Measurements from ENCODE around the gene ITGA8.
"Not testable (repeated sequence)": the region's sequence is repeated elsewhere in the genome, so short reads cannot be mapped to it uniquely, and the experiment has no call there.

The ITGA8 gene

GRCh38 chr10:15570738-15571339 is 148.9 kb downstream of the ITGA8 start:
- CTCF ChIA-PET: no interaction called here
- POLR2A ChIA-PET: no interaction called here
- no peak for DNase-seq (ENCODE audit: extremely low spot score)
- no peak for TF ChIP-seq CTCF (IDR thresholded peaks at IDR 0.05; ENCODE audit: control extremely low read depth, extremely low read depth, low read depth, missing control alignments)

- ChIA-PET POLR2A (no interaction called here), CTCF (interaction anchor here (1.6 kb wide), 1 partner anchor 25 kb away, joined by 3 read pairs; no protein-coding TSS in a partner anchor)
- TF ChIP-seq CTCF (IDR thresholded peaks at IDR 0.05; ENCODE audit: control extremely low read depth, extremely low read depth, low read depth, missing control alignments): no peak
- no peak for DNase-seq (ENCODE audit: extremely low spot score)
These were observed 151.8 kb downstream of the ITGA8 start for GRCh38 chr10:15567952-15568351.

GRCh38 chr10:15563246-15563645 is 156.5 kb downstream of the ITGA8 start:
- ChIA-PET POLR2A (no interaction called here), CTCF (interaction anchor here (1.2 to 1.4 kb wide), 3 partner anchors 12 to 88 kb away, joined by 3 to 4 read pairs (median 3); no protein-coding TSS in a partner anchor)
- DNase-seq (ENCODE audit: extremely low spot score): no peak
- TF ChIP-seq CTCF (IDR thresholded peaks at IDR 0.05; ENCODE audit: control extremely low read depth, extremely low read depth, low read depth, missing control alignments): no peak

GRCh38 chr10:15562578-15562977 is 157.1 kb downstream of the ITGA8 start:
- POLR2A ChIA-PET: no interaction called here
- DNase-seq (ENCODE audit: extremely low spot score): no peak
- CTCF ChIA-PET: interaction anchor here (1.2 to 1.4 kb wide), 3 partner anchors 13 to 89 kb away, joined by 3 to 4 read pairs (median 3); no protein-coding TSS in a partner anchor
- TF ChIP-seq CTCF (IDR thresholded peaks at IDR 0.05; ENCODE audit: control extremely low read depth, extremely low read depth, low read depth, missing control alignments): no peak

- ChIA-PET CTCF (no interaction called here), POLR2A (no interaction called here)
- no peak for DNase-seq (ENCODE audit: extremely low spot score)
- TF ChIP-seq CTCF (IDR thresholded peaks at IDR 0.05; ENCODE audit: control extremely low read depth, extremely low read depth, low read depth, missing control alignments): no peak
These were observed 157.6 kb downstream of the ITGA8 start for GRCh38 chr10:15562116-15562515.

- CTCF ChIA-PET: interaction anchor here (1.4 kb wide), 1 partner anchor 13 kb away, joined by 4 read pairs; no protein-coding TSS in a partner anchor
- DNase-seq (ENCODE audit: extremely low spot score): no peak
- POLR2A ChIA-PET: no interaction called here
These were observed 161.6 kb downstream of the ITGA8 start for GRCh38 chr10:15558136-15558535.

GRCh38 chr10:15557168-15557567 is 162.6 kb downstream of the ITGA8 start:
- DNase-seq (ENCODE audit: extremely low spot score); POLR2A ChIA-PET: not testable (repeated sequence)
- CTCF ChIA-PET: interaction anchor here (1.4 kb wide), 1 partner anchor 12 kb away, joined by 4 read pairs; no protein-coding TSS in a partner anchor

More at GRCh38 chr10:15558136-15558535, 161.6 kb downstream of the ITGA8 start:
- TF ChIP-seq CTCF (IDR thresholded peaks at IDR 0.05; ENCODE audit: control extremely low read depth, extremely low read depth, low read depth, missing control alignments): no peak
